Measurements from ENCODE around the gene GFM1.
A peak's percentile ranks its signal among the peaks of the same experiment; 100 is the strongest.

Gene GFM1

GRCh38 chr3:158710601-158711000 is 66.3 kb downstream of the GFM1 start:
- H3K27ac ChIP-seq = peak overlapping the region in 1 of 2 donors; percentile 34
- no peak overlapping the region for H3K4me3 ChIP-seq
- TF ChIP-seq, protein P1, sequence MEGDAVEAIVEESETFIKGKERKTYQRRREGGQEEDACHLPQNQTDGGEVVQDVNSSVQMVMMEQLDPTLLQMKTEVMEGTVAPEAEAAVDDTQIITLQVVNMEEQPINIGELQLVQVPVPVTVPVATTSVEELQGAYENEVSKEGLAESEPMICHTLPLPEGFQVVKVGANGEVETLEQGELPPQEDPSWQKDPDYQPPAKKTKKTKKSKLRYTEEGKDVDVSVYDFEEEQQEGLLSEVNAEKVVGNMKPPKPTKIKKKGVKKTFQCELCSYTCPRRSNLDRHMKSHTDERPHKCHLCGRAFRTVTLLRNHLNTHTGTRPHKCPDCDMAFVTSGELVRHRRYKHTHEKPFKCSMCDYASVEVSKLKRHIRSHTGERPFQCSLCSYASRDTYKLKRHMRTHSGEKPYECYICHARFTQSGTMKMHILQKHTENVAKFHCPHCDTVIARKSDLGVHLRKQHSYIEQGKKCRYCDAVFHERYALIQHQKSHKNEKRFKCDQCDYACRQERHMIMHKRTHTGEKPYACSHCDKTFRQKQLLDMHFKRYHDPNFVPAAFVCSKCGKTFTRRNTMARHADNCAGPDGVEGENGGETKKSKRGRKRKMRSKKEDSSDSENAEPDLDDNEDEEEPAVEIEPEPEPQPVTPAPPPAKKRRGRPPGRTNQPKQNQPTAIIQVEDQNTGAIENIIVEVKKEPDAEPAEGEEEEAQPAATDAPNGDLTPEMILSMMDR (IDR thresholded peaks at IDR 0.05) = no peak
- no peak for DNase-seq (ENCODE audit: low spot score)

- DNase-seq (ENCODE audit: low spot score) = no peak
- no peak overlapping the region for H3K4me3 ChIP-seq
- TF ChIP-seq, protein P1 (IDR thresholded peaks at IDR 0.05) = no peak
- peak overlapping the region; percentile 75 to 81 for H3K27ac ChIP-seq
Measured at GRCh38 chr3:158711886-158712285, 67.6 kb downstream of the GFM1 start.

DNA sequence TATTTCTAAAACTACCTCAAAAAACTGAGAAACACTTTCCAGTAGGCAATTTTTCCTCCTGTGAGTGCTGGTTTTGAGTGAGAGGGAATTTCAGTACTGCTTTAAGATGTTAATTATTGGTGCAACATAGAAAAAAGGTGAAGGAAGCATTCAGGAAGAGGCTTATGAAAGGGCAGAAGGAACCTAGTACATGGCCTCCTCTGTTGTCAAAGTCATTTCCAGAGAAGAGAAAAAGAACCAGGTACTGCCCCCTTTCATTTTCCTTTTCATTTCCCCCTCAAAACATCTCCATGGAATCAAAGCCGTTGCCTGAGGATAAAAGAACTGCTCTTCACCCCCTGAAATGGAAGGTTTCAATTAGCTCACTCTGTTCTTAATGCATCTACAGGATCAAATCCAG is 68.1 kb downstream of the GFM1 start:
- no peak for DNase-seq (ENCODE audit: low spot score)
- Histone ChIP-seq H3K27ac (peak overlapping the region; percentile 75 to 81), H3K4me3 (no peak overlapping the region)
- TF ChIP-seq, protein P1 (IDR thresholded peaks at IDR 0.05) = no peak

DNA sequence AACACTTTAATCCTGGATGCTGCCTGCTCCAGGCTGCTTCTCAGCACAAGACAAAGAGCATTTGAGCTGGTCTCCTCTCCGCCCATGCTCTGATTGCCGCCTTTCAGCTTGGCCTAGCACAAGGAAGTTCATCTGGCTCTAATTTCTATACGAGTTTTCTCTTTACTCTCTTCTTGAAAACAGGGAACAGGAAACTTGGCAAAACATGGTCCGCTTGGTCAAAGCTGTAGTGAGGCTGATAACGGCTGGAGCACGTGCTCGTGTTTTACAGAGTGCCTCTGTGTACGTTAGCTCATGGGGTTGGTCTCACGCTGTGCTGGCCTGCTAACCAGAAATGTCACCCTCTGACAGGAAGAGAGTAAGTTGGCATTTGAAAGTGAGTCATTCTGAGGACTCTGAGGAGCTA is 68.8 kb downstream of the GFM1 start:
- no peak overlapping the region for H3K4me3 ChIP-seq
- TF ChIP-seq, protein P1 (IDR thresholded peaks at IDR 0.05) = no peak
- H3K27ac ChIP-seq = peak overlapping the region; percentile 75 to 81
- no peak for DNase-seq (ENCODE audit: low spot score)

GRCh38 chr3:158717576-158717975 is 73.2 kb downstream of the GFM1 start:
- Histone ChIP-seq H3K4me3 (no peak overlapping the region), H3K27ac (no peak overlapping the region)
- peak; percentile 61 for DNase-seq (ENCODE audit: low spot score)
- TF ChIP-seq, protein P1 (IDR thresholded peaks at IDR 0.05) = no peak

DNA sequence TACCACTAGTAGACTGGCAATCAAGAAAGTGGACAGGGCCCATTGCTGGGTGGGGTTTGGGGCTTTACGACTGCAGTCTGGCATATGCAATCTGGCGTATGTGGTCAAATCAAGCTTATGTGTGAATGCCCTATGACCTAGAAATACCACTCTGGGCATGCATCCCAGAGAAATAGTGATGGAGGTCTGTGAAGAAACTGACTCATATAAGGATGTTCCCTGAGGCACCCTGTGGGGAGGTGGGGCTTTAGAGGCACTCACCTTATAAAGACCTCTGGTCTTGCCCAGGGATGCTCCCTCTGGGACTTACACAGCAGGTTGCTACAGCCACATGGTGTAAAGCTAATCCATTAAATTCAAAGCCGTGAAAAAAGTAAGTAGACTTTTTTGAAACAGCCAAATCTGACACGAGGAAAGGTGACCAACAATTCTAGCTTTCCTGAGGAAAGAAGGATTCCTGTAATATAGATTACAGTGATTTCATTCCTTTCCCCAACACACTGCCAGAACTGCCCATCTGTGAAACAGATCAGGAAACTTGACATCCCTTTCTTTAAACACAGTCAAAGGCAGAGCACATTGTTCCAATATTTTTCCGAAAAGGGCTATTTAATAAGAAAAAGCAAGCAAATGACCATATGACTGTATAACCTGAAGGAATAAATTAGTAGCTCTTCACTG is 74.3 kb downstream of the GFM1 start:
- TF ChIP-seq, protein P1 (IDR thresholded peaks at IDR 0.05) = no peak
- Histone ChIP-seq H3K27ac (no peak overlapping the region), H3K4me3 (no peak overlapping the region)
- DNase-seq (ENCODE audit: low spot score) = peak; percentile 28

DNA sequence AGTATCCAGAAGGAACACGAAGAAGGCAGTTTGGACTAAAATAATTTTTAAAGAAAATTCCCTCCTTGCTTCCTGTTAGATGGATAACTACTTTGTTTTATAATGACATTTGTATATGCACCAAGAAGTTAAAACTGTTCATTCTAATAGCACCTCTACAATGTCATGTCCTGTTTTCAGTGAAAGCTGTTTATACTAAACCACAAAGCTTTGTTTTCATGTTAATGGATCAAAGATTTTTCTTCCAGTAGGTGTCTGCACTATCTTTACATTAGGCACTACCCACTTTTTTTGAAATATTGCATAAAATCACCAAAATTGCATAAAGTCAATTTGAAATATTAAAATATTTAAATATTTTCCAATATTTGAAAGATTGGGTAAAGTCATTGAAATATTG is 77.8 kb downstream of the GFM1 start:
- H3K27ac ChIP-seq = no peak overlapping the region
- H3K4me3 ChIP-seq = no peak overlapping the region
- TF ChIP-seq, protein P1 (IDR thresholded peaks at IDR 0.05) = no peak
- DNase-seq (ENCODE audit: low spot score) = no peak

All from coronary artery (tissue), 2 donors.